ENCODE data around the gene KRTAP5-1.

KRTAP5-1 gene

DNA sequence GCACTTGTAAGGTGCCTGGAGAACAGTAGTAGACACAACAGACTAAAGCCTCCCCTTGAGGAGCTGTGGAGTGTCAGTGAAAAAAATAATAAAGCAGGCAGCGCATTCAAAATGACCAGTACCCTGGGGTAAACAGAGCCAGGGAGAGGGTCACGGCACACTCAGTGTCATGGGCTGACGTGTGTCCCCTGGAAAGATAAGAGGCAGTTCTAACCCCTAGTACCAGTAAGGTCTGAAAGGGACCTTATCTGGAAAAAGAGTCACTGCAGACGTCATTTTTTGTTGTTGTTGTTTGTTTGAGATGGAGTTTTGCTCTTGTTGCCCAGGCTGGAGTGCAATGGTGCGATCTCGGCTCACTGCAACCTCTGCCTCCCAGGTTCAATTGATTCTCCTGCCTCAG, 45.0 kb downstream of the KRTAP5-1 start:
- no peak for DNase-seq

DNA sequence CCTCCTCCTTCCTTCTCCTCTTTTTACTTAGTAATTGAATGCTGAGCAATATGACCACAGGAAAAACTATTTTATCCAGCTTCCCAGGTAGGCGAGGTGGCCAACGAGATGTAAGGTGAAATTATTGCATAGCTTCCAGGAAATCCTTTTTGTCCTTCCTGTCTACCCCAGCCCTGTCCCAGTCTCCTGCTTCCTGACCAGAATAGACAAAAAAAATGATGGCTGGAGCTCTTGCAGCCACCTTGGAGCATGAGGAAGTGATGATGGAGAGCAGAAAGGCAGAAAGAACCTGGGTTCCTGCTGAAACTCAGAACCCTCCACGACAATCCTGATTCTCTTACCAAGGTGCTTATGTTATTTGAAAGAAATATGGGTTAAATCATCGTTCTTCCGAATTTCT, 46.9 kb downstream of the KRTAP5-1 start:
- DNase-seq, result no peak

DNA sequence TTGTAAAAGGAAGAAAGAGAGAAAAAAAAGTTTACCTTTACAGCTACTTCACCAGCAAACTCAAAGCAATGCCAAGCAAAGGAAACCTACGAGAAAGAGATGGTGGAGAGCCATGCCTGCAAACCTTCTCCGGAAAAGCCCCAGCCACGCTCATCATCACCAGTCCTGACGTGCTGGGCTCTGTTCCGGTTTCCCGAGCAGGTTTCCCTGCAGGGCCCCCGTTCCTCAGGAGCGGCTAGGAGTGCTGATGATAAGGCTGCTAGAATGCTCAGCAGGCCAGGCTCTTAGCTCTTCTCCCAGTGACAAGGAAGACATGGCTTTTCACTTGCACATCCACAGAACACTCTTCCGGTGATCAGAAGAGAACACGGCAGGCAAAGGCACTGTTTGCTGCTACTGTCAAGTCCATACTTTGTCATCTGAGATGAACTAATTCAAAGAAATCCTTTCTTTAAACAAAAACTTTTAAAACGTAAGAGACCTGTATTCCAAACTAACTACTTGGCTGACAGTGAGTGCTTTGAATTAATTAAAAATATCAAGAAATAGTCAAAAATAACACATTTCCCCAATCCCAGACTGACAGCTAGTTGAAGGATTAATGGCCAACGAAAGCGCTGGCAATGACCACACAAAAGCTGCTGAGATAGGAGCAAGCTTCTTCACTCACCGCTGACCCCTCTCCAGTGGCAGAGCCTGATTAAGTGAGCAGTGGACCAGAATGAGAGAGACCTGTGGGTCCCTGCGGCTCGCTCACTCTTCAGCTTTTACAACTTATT, 48.8 kb downstream of the KRTAP5-1 start:
- no peak for DNase-seq

DNA sequence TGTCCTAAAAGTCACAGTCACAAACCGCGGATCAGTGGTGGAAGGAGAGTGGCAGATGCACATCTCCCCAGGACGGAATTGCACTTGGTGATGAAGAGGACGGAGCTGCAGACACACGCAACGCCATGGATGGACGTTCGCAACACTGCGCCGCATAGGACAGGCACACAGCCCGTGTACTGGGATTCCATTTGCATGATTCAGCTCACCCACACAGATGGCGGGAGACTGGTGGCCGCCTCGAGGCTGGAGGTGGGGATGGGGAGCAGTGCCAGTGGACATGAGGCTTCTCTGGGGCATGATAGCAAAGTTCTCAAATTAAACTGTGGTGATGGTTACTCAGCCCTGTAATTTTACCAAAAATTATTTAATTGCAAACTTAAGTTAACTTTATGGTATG, 50.4 kb downstream of the KRTAP5-1 start:
- DNase-seq, result no peak
